Ovary (tissue), 3 donors: ENCODE data around the gene CILP2.

Experiments
- POLR2A ChIP-seq: fragments of 450-650 bp; IDR thresholded peaks from one replicate; pipeline ENCODE4 v1.6.1; 2017; ENCODE audit warnings: antibody characterized with exemption, mild to moderate bottlenecking, moderate library complexity
- TF ChIP-seq, protein P1 (sequence below), 3 donors: fragments of 450-650 bp in 2 of 3; fragments of 200-600 bp in 1 of 3; IDR thresholded peaks; one replicate each; pipeline versions ENCODE4 v1.5.1 to v1.8.0; 2016 to 2022; ENCODE audit warnings: antibody characterized with exemption in 3 of 3, mild to moderate bottlenecking in 1 of 3
- donor health status: DM: no; HTN: no; CAD: no.

DNA sequence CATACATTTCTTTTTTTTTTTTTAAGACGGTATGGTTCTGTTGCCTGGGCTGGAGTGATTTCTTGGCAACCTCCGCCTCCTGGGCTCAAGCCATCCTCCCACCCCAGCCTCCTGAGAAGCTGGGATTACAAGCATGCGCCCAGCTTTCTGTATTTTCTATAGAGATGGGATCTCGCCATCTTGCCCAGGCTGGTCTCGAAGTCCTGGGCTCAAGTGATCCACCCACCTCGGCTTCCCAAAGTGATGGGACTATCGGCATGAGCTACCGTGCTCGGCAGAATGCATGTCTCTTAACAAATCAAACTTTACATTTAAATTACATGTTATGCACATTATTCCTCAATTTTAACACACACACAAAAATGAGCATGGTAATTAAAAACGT, 20.8 kb upstream of the CILP2 start:
- TF ChIP-seq, protein P1, sequence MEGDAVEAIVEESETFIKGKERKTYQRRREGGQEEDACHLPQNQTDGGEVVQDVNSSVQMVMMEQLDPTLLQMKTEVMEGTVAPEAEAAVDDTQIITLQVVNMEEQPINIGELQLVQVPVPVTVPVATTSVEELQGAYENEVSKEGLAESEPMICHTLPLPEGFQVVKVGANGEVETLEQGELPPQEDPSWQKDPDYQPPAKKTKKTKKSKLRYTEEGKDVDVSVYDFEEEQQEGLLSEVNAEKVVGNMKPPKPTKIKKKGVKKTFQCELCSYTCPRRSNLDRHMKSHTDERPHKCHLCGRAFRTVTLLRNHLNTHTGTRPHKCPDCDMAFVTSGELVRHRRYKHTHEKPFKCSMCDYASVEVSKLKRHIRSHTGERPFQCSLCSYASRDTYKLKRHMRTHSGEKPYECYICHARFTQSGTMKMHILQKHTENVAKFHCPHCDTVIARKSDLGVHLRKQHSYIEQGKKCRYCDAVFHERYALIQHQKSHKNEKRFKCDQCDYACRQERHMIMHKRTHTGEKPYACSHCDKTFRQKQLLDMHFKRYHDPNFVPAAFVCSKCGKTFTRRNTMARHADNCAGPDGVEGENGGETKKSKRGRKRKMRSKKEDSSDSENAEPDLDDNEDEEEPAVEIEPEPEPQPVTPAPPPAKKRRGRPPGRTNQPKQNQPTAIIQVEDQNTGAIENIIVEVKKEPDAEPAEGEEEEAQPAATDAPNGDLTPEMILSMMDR (IDR thresholded peaks at IDR 0.05): no peak
- TF ChIP-seq POLR2A: no peak
